K562 (cell line): ENCODE measurements around the gene GCK. TPM values are rescaled to one million over a fixed set of nuclear protein-coding genes. Genes with fewer than 3 reads are reported as not detected.

Experiments used
- ATAC-seq: fragments of 200-7000 bp; cut with Tn5 transposase; 3 replicates; pipeline ENCODE4 v1.9.1; 2020; ENCODE audit warnings: moderate library complexity
- BruUV-seq: library from RNA; stranded (reverse); fragments of 400-500 nt; replicated peaks from 2 replicates; lab custom pipeline; 2021; lab: Mats Ljungman, UMichigan
- CTCF ChIA-PET: fragments of 300-600 bp; formaldehyde crosslinking; extraction: SDS; loops from one replicate; lab custom pipeline; 2021; ENCODE audit warnings: low intra/inter-chr PET ratio; lab: Yijun Ruan, JAX
- POLR2A ChIA-PET: fragments of 300-600, 350-650 bp; sonication (Branson Sonifier 250); formaldehyde crosslinking; extraction: SDS; loops from one replicate; lab custom pipeline; 2021; ENCODE audit warnings: antibody characterized with exemption, inconsistent platforms; lab: Yijun Ruan, JAX
- DNase-seq, 4 experiments: peaks; one replicate each; pipeline versions ENCODE4 v3.0.0 to v3.0.0-alpha.2; 2011 to 2018; ENCODE audit warnings: low spot score in 3 of 4, mixed read lengths in 3 of 4; ENCODE audit errors: extremely low read depth in 1 of 4
- FAIRE-seq: peaks from 2 replicates; lab custom pipeline; 2011; peaks lifted over from hg19 to GRCh38; lab: Jason Lieb, UNC
- H2AFZ ChIP-seq: 2 replicates; pipeline ENCODE4 v1.6.0; 2011; ENCODE audit warnings: low read depth, low read length, control low read depth, inconsistent platforms
- H3K27ac ChIP-seq: fragments of 200-600 bp; 3 replicates; pipeline ENCODE4 v1.8.0; 2011; ENCODE audit warnings: low read depth, mild to moderate bottlenecking, control low read depth, inconsistent platforms, low read length, moderate library complexity, mixed read lengths; ENCODE audit errors: extremely low read depth
- H3K27me3 ChIP-seq, 2 experiments: fragments of 300-600 bp in 1 of 2; 2 replicates in 1 of 2; 3 replicates in 1 of 2; pipeline versions ENCODE4 v1.6.0 to v1.8.0; 2011; ENCODE audit warnings: inconsistent platforms in 2 of 2, low read length in 2 of 2, mild to moderate bottlenecking in 1 of 2, mixed read lengths in 1 of 2, moderate library complexity in 1 of 2; ENCODE audit not compliant: control insufficient read depth in 2 of 2, insufficient read depth in 2 of 2
- H3K36me3 ChIP-seq: fragments of 300-600 bp; 3 replicates; pipeline ENCODE4 v1.8.0; 2011; ENCODE audit warnings: mild to moderate bottlenecking, low read length, inconsistent platforms; ENCODE audit not compliant: control insufficient read depth, insufficient read depth
- H3K4me1 ChIP-seq, 2 experiments: fragments of 200-600 bp in 1 of 2; replicated peaks in 1 of 2; 2 replicates in 1 of 2; 3 replicates in 1 of 2; pipeline versions ENCODE4 v1.5.1 to v1.8.0; 2011; ENCODE audit warnings: inconsistent platforms in 2 of 2, low read length in 2 of 2, mild to moderate bottlenecking in 1 of 2, mixed read lengths in 1 of 2, moderate library complexity in 1 of 2; ENCODE audit not compliant: control insufficient read depth in 2 of 2, insufficient read depth in 2 of 2
- H3K4me2 ChIP-seq: 2 replicates; pipeline ENCODE4 v1.6.1; 2011; ENCODE audit warnings: low read length, control low read depth, inconsistent platforms, mixed read lengths; ENCODE audit not compliant: insufficient read depth
- H3K4me3 ChIP-seq: fragments of 200-600 bp; sonication (generic), shearing (Covaris generic); 2 replicates; pipeline ENCODE4 v1.5.1; 2016; ENCODE audit warnings: control low read depth, inconsistent platforms
- H3K79me2 ChIP-seq: fragments of 200-600 bp; 3 replicates; pipeline ENCODE4 v1.8.0; 2011; ENCODE audit warnings: low read length, inconsistent platforms; ENCODE audit not compliant: control insufficient read depth, insufficient read depth
- H3K9ac ChIP-seq, 2 experiments: 2 replicates each; pipeline versions ENCODE4 v1.6.0 to v1.6.1; 2011; ENCODE audit warnings: low read depth in 2 of 2, low read length in 2 of 2, control low read depth in 1 of 2, inconsistent platforms in 1 of 2, mild to moderate bottlenecking in 1 of 2, mixed read lengths in 1 of 2; ENCODE audit not compliant: insufficient read depth in 1 of 2
- H3K9me1 ChIP-seq: one replicate; pipeline ENCODE4 v1.6.0; 2011; ENCODE audit warnings: inconsistent platforms, mild to moderate bottlenecking, low read length, moderate library complexity; ENCODE audit not compliant: control insufficient read depth, insufficient read depth
- H3K9me3 ChIP-seq: replicated peaks from 2 replicates; pipeline ENCODE4 v1.5.1; 2011; ENCODE audit warnings: low read depth, low read length, inconsistent platforms; ENCODE audit not compliant: control insufficient read depth, insufficient read depth
- H4K20me1 ChIP-seq: replicated peaks from 2 replicates; pipeline ENCODE4 v1.6.1; 2011; ENCODE audit warnings: low read length, inconsistent platforms, mixed read lengths; ENCODE audit not compliant: control insufficient read depth, insufficient read depth
- GATA2 ChIP-seq: sonication (generic); formaldehyde crosslinking; IDR thresholded peaks from 2 replicates; pipeline ENCODE4 v1.4.0; 2020; ENCODE audit warnings: mild to moderate bottlenecking, missing genetic modification reagents
- HNRNPUL1 ChIP-seq: fragments of 200-400 bp; formaldehyde crosslinking; IDR thresholded peaks from 2 replicates; pipeline ENCODE4 v1.6.1; 2017; ENCODE audit warnings: low read length
- POLR2G ChIP-seq: fragments of 200-400 bp; formaldehyde crosslinking; IDR thresholded peaks from 2 replicates; pipeline ENCODE4 v1.6.1; 2017; ENCODE audit warnings: low read depth, mild to moderate bottlenecking, antibody characterized with exemption, low read length, moderate library complexity
- RAD21 ChIP-seq, 2 experiments: fragments of 250-450 bp in 1 of 2; fragments of 450-650 bp in 1 of 2; sonication (Bioruptor Pico) in 1 of 2; formaldehyde crosslinking in 1 of 2; IDR thresholded peaks in 1 of 2; conservative IDR thresholded peaks in 1 of 2; 2 replicates each; pipeline versions ENCODE4 v1.4.0 to v1.8.0; 2020 to 2022; ENCODE audit warnings: mild to moderate bottlenecking in 2 of 2, moderate library complexity in 1 of 2
- RFX7 ChIP-seq: fragments of 250-450 bp; sonication (Bioruptor Pico); IDR thresholded peaks from 2 replicates; pipeline ENCODE4 v1.5.1; 2021; ENCODE audit warnings: mild to moderate bottlenecking
- XRCC4 ChIP-seq: IDR thresholded peaks from one replicate; pipeline ENCODE4 v1.6.1; 2011; ENCODE audit not compliant: insufficient read depth, insufficient read length; ENCODE audit errors: extremely low read depth
- ZBTB33 ChIP-seq: sonication (generic); formaldehyde crosslinking; IDR thresholded peaks from 2 replicates; pipeline ENCODE4 v1.8.1; 2023; ENCODE audit warnings: mild to moderate bottlenecking, missing genetic modification reagents
- ZNF740 ChIP-seq, 3 experiments: fragments of 200-800 bp in 1 of 3; sonication (Bioruptor generic) in 1 of 3; sonication (generic) in 1 of 3; formaldehyde crosslinking in 1 of 3; IDR thresholded peaks; 2 replicates each; pipeline versions ENCODE4 v1.6.1 to v1.8.0; 2016 to 2022; ENCODE audit warnings: mild to moderate bottlenecking in 2 of 3, missing compliant biosample characterization in 2 of 3, missing genetic modification characterization in 2 of 3, missing genetic modification reagents in 1 of 3
- WGBS: fragments of 100-300 bp; shearing (Covaris generic); methylation state at CpG from one replicate; pipeline ENCODE4 v1.1.6; 2016; ENCODE audit warnings: low coverage, mixed read lengths; ENCODE audit not compliant: insufficient coverage; ENCODE audit errors: missing lambda C conversion rate; 5-methylcytosine and 5-hydroxymethylcytosine counted together
- in situ Hi-C: fragments of 300-500 bp; cut with MboI; formaldehyde crosslinking; loops from 4 replicates; pipeline ENCODE4 v1.15.0; 2018; ENCODE audit warnings: inconsistent platforms, mixed read lengths
- intact Hi-C: fragments of 100-400 bp; cut with micrococcal nuclease; formaldehyde crosslinking; loops from 2 replicates; pipeline ENCODE4 v1.14.2; 2022
- polyA plus RNA-seq, 8 experiments: library from polyadenylated mRNA; depleted of rRNA in 4 of 8; stranded (reverse) in 5 of 8; unstranded in 3 of 8; fragments of >200 nt; fragmentation: Nextera tagmentation in 2 of 8; fragmentation: Illumina TruSeq in 1 of 8; extraction: Ambion mirVana in 2 of 8; extraction: Trizol in 1 of 8; gene quantifications; 2 replicates each; pipeline versions ENCODE4 v1.2.1 to v1.2.3, GENCODE V29; 2011 to 2014; ENCODE audit warnings: inconsistent platforms in 1 of 8, missing spikeins in 1 of 8
- total RNA-seq, 7 experiments: library from RNA; depleted of rRNA in 6 of 7; stranded (reverse); fragments of >200 nt in 6 of 7; fragmentation: Illumina TruSeq in 2 of 7; extraction: Trizol in 2 of 7; gene quantifications; 2 replicates each; pipeline versions ENCODE4 v1.2.1 to v1.2.3, GENCODE V29; 2011 to 2021; ENCODE audit warnings: low replicate concordance in 1 of 7
- TF ChIP-seq, protein P1 (sequence below): IDR thresholded peaks from 2 replicates; pipeline ENCODE4 v1.6.1; 2011; ENCODE audit warnings: borderline replicate concordance, low read depth, mild to moderate bottlenecking, moderate library complexity, low read length; ENCODE audit not compliant: insufficient read depth, poor library complexity, severe bottlenecking
- TF ChIP-seq, protein P2 (sequence below), 3 experiments: IDR thresholded peaks in 2 of 3; conservative IDR thresholded peaks in 1 of 3; 2 replicates each; pipeline ENCODE4 v1.5.1; 2011 to 2012; ENCODE audit warnings: low read length in 3 of 3, mild to moderate bottlenecking in 3 of 3, control low read depth in 2 of 3, improper control_type of control experiment in 1 of 3, inconsistent platforms in 1 of 3, low read depth in 1 of 3, mixed read lengths in 1 of 3, moderate library complexity in 1 of 3; ENCODE audit not compliant: insufficient read depth in 2 of 3

GCK gene
- total and polyA plus RNA-seq, 9 of the 15 experiments (the other 6 are each of a cell fraction or from before 2014, with no cell fraction given) = 0.11 to 0.55 (median 0.16) TPM; not detected in 3

- no TSS peak for BruUV-seq
- no peaks in the 10 kb centered on the region; the same call in 2 of the 3 replicates for H3K36me3 ChIP-seq
- peaks cover 12 to 65% of the 10 kb centered on the region in 2 experiments; a peak in 4 of 5 replicates for H3K4me1 ChIP-seq
- CTCF ChIA-PET = interaction anchor here (0.7 kb wide), 1 partner anchor 13 kb away, joined by 3 read pairs; no protein-coding TSS in a partner anchor
- FAIRE-seq (peak; percentile 65), DNase-seq (peak; percentile 65 to 76 (median 68)), ATAC-seq (peak; percentile 82)
- H4K20me1 ChIP-seq = 0 out of 2 replicates have a peak, but pooled peaks cover 8% of the 10 kb centered on the region
- 40% methylated on average over 22 of the region's 26 CpGs for WGBS
- H3K4me3 ChIP-seq = no peak overlapping the region
- POLR2A ChIA-PET = interaction anchor here (0.6 to 2.2 kb wide), 7 partner anchors 14 to 356 kb away, joined by 3 to 9 read pairs (median 4); partner anchors contain the start of gene POLD2
- peak overlapping the region in 1 of 2 experiments; percentile 75; a peak in 2 of 4 replicates for H3K9ac ChIP-seq
- H3K27me3 ChIP-seq = peaks cover 0 to 6% of the 10 kb centered on the region in 2 experiments; a peak in 1 of 5 replicates
- no peak overlapping the region for H3K4me2 ChIP-seq
- H2AFZ ChIP-seq = peak overlapping the region; percentile 71
- H3K27ac ChIP-seq = no peak overlapping the region
- in situ Hi-C loops (no loop called here), intact Hi-C loops (no loop called here)
- no peaks in the 10 kb centered on the region for H3K9me3 ChIP-seq
- H3K79me2 ChIP-seq = no peaks in the 10 kb centered on the region
- H3K9me1 ChIP-seq = peaks cover 9% of the 10 kb centered on the region
- TF ChIP-seq RFX7 (CRISPR knock-in tag) (no peak), GATA2 (CRISPR knock-in tag) (no peak), RAD21 (CRISPR knock-in tag; conservative IDR thresholded peaks at IDR 0.05 in 1 of 2, IDR thresholded peaks at IDR 0.05 in 1 of 2) (peak in 1 of 2 experiments; percentile 41; a peak in 1 of 4 replicates), ZNF740 (CRISPR knock-in tag; IDR thresholded peaks at IDR 0.05) (peak; percentile 57; the same call in 1 of the 2 replicates), ZNF740 (tag; IDR thresholded peaks at IDR 0.05) (no peak), POLR2G (0 out of 2 replicates have a peak, but pooled peaks have one; percentile 27), XRCC4 (no peak), ZBTB33 (CRISPR knock-in tag) (0 out of 2 replicates have a peak, but pooled peaks have one; percentile 20), HNRNPUL1 (no peak)
- TF ChIP-seq, protein P1, sequence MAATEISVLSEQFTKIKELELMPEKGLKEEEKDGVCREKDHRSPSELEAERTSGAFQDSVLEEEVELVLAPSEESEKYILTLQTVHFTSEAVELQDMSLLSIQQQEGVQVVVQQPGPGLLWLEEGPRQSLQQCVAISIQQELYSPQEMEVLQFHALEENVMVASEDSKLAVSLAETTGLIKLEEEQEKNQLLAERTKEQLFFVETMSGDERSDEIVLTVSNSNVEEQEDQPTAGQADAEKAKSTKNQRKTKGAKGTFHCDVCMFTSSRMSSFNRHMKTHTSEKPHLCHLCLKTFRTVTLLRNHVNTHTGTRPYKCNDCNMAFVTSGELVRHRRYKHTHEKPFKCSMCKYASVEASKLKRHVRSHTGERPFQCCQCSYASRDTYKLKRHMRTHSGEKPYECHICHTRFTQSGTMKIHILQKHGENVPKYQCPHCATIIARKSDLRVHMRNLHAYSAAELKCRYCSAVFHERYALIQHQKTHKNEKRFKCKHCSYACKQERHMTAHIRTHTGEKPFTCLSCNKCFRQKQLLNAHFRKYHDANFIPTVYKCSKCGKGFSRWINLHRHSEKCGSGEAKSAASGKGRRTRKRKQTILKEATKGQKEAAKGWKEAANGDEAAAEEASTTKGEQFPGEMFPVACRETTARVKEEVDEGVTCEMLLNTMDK = peak; percentile 87
- TF ChIP-seq, protein P2, sequence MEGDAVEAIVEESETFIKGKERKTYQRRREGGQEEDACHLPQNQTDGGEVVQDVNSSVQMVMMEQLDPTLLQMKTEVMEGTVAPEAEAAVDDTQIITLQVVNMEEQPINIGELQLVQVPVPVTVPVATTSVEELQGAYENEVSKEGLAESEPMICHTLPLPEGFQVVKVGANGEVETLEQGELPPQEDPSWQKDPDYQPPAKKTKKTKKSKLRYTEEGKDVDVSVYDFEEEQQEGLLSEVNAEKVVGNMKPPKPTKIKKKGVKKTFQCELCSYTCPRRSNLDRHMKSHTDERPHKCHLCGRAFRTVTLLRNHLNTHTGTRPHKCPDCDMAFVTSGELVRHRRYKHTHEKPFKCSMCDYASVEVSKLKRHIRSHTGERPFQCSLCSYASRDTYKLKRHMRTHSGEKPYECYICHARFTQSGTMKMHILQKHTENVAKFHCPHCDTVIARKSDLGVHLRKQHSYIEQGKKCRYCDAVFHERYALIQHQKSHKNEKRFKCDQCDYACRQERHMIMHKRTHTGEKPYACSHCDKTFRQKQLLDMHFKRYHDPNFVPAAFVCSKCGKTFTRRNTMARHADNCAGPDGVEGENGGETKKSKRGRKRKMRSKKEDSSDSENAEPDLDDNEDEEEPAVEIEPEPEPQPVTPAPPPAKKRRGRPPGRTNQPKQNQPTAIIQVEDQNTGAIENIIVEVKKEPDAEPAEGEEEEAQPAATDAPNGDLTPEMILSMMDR (IDR thresholded peaks at IDR 0.05 in 2 of 3, conservative IDR thresholded peaks at IDR 0.05 in 1 of 3; ENCODE audit: insufficient read depth in 2 of 3, low read depth in 1 of 3, low read length in 3 of 3) = peak; percentile 53 to 72 (median 53); a peak in 5 of 6 replicates
These were observed 29.4 kb upstream of the GCK start for GRCh38 chr7:44218418-44219201.
